SK-N-SH treated with all-trans-retinoic acid at 6 μM for 48 hours (cell line): ENCODE measurements around the gene KDM2B.

Source experiments
- ATAC-seq: fragments of 200-7000 bp; cut with Tn5 transposase; 3 replicates; pipeline ENCODE4 v1.9.1; 2020; ENCODE audit warnings: mild to moderate bottlenecking, moderate library complexity
- ARNTL ChIP-seq: fragments of 450-650 bp; formaldehyde crosslinking; IDR thresholded peaks from 2 replicates; pipeline ENCODE4 v1.5.0; 2020; ENCODE audit warnings: low read depth, mild to moderate bottlenecking, moderate library complexity, borderline replicate concordance
- BACH2 ChIP-seq: fragments of 250-450 bp; sonication (Bioruptor Pico); IDR thresholded peaks from 2 replicates; pipeline ENCODE4 v1.9.0; 2021; ENCODE audit warnings: mild to moderate bottlenecking, borderline replicate concordance
- CREB5 ChIP-seq: fragments of 250-450 bp; sonication (Bioruptor Pico); IDR thresholded peaks from 2 replicates; pipeline ENCODE4 v1.5.1; 2020; ENCODE audit warnings: low read depth, mild to moderate bottlenecking, moderate library complexity
- CSRNP3 ChIP-seq: fragments of 250-450 bp; sonication (Bioruptor Pico); IDR thresholded peaks from 2 replicates; pipeline ENCODE4 v1.5.1; 2021; ENCODE audit warnings: mild to moderate bottlenecking, moderate library complexity
- ESRRG ChIP-seq: fragments of 250-450 bp; sonication (Bioruptor Pico); IDR thresholded peaks from 2 replicates; pipeline ENCODE4 v1.6.1; 2021; ENCODE audit warnings: mild to moderate bottlenecking
- GLIS3 ChIP-seq: fragments of 250-450 bp; sonication (Bioruptor Pico); IDR thresholded peaks from 2 replicates; pipeline ENCODE4 v1.5.0; 2020; ENCODE audit warnings: mild to moderate bottlenecking, moderate library complexity
- ISL1 ChIP-seq: fragments of 250-450 bp; sonication (Bioruptor Pico); IDR thresholded peaks from 2 replicates; pipeline ENCODE4 v2.1.2; 2022; ENCODE audit warnings: mild to moderate bottlenecking, moderate library complexity
- OSR1 ChIP-seq: fragments of 250-450 bp; sonication (Bioruptor Pico); IDR thresholded peaks from 2 replicates; pipeline ENCODE4 v1.8.0; 2022; ENCODE audit warnings: moderate library complexity, mild to moderate bottlenecking, inconsistent platforms
- TCF4 ChIP-seq: fragments of 250-450 bp; sonication (Bioruptor Pico); IDR thresholded peaks from 2 replicates; pipeline ENCODE4 v1.8.0; 2021; ENCODE audit warnings: mild to moderate bottlenecking, moderate library complexity, borderline replicate concordance
- TSHZ2 ChIP-seq: fragments of 250-450 bp; sonication (Bioruptor Pico); IDR thresholded peaks from 2 replicates; pipeline ENCODE4 v1.5.0; 2020; ENCODE audit warnings: mild to moderate bottlenecking, moderate library complexity
- ZC3H10 ChIP-seq: fragments of 250-450 bp; sonication (Bioruptor Pico); IDR thresholded peaks from 2 replicates; pipeline ENCODE4 v1.5.1; 2021; ENCODE audit warnings: mild to moderate bottlenecking, moderate library complexity
- ZFP3 ChIP-seq: fragments of 250-450 bp; sonication (Bioruptor Pico); IDR thresholded peaks from 2 replicates; pipeline ENCODE4 v1.5.0; 2020; ENCODE audit warnings: mild to moderate bottlenecking, moderate library complexity
- ZFP30 ChIP-seq: fragments of 450-650 bp; formaldehyde crosslinking; IDR thresholded peaks from 2 replicates; pipeline ENCODE4 v1.5.0; 2022; ENCODE audit warnings: mild to moderate bottlenecking, moderate library complexity
- ZNF565 ChIP-seq: fragments of 450-650 bp; formaldehyde crosslinking; conservative IDR thresholded peaks from 2 replicates; pipeline ENCODE4 v1.5.0; 2020; ENCODE audit warnings: low read depth, mild to moderate bottlenecking, moderate library complexity
- ZNF70 ChIP-seq: fragments of 450-650 bp; formaldehyde crosslinking; IDR thresholded peaks from 2 replicates; pipeline ENCODE4 v1.5.0; 2020; ENCODE audit warnings: mild to moderate bottlenecking, moderate library complexity
- ZNF8 ChIP-seq: fragments of 450-650 bp; formaldehyde crosslinking; IDR thresholded peaks from 2 replicates; pipeline ENCODE4 v1.5.0; 2020; ENCODE audit warnings: mild to moderate bottlenecking, moderate library complexity

The KDM2B gene

GRCh38 chr12:121536054-121536898 is 44.5 kb downstream of the KDM2B start:
- ATAC-seq = peak; percentile 76
- TF ChIP-seq ZC3H10 (CRISPR knock-in tag) = no peak
- no peak for TF ChIP-seq ZNF565 (CRISPR knock-in tag)
- no peak for TF ChIP-seq BACH2 (CRISPR knock-in tag)
- TF ChIP-seq ZNF8 (CRISPR knock-in tag) = no peak
- TF ChIP-seq, all 23 proteins: peak for 0

GRCh38 chr12:121535150-121536053 is 45.4 kb downstream of the KDM2B start:
- TF ChIP-seq ESRRG (CRISPR knock-in tag) (no peak), OSR1 (no peak), ZNF70 (CRISPR knock-in tag) (no peak), TSHZ2 (no peak), ZNF8 (CRISPR knock-in tag) (no peak), ZC3H10 (CRISPR knock-in tag) (no peak), ARNTL (CRISPR knock-in tag) (no peak), ZFP30 (no peak), ZFP3 (no peak), ISL1 (CRISPR knock-in tag) (no peak)
- ATAC-seq = no peak

- no peak for TF ChIP-seq ZNF565 (CRISPR knock-in tag)
- TF ChIP-seq BACH2 (CRISPR knock-in tag) = no peak
- ATAC-seq = no peak
These were observed 46.2 kb downstream of the KDM2B start for GRCh38 chr12:121534495-121535148.

- TF ChIP-seq GLIS3 (CRISPR knock-in tag) = no peak
- no peak for TF ChIP-seq CREB5 (CRISPR knock-in tag)
- TF ChIP-seq ZNF70 (CRISPR knock-in tag) = no peak
- TF ChIP-seq TSHZ2 = no peak
- no peak for TF ChIP-seq ZC3H10 (CRISPR knock-in tag)
- no peak for TF ChIP-seq ZNF565 (CRISPR knock-in tag)
- TF ChIP-seq TCF4 = no peak
- no peak for TF ChIP-seq ZFP3
- no peak for TF ChIP-seq ESRRG (CRISPR knock-in tag)
- TF ChIP-seq CSRNP3 = no peak
- no peak for TF ChIP-seq OSR1
- TF ChIP-seq BACH2 (CRISPR knock-in tag) = no peak
- ATAC-seq = no peak
These were observed 47.3 kb downstream of the KDM2B start for GRCh38 chr12:121533394-121534090.
